ENCODE results near the gene GIPC1. TPM values are rescaled to one million over a fixed set of nuclear protein-coding genes. Genes with fewer than 3 reads are reported as not detected.
"Not testable (repeated sequence)": the region's sequence is repeated elsewhere in the genome, so short reads cannot be mapped to it uniquely, and the experiment has no call there.

Gene GIPC1
- total RNA-seq, 4 donors from 2014 or later: 147 to 432 (median 243) TPM

- H3K27me3 ChIP-seq: peaks cover 0 to 7% (median 0%) of the 10 kb centered on the region in 4 donors
- intact Hi-C loops (cut with DNase I): no loop called here
- H3K4me1 ChIP-seq: peaks cover 7 to 12% (median 11%) of the 10 kb centered on the region in 3 donors
- no peak for DNase-seq
- H3K9me3 ChIP-seq: no peaks in the 10 kb centered on the region
- 64% methylated on average over 4 of the region's 9 CpGs; no CpG with 5 or more reads in 1 of the 2 donors for WGBS, 2 donors
- TF ChIP-seq CTCF (IDR thresholded peaks at IDR 0.05) (peak in 1 of 6 experiments; percentile 14), POLR2A (IDR thresholded peaks at IDR 0.05) (no peak)
- no peak overlapping the region for H3K4me3 ChIP-seq
- H3K36me3 ChIP-seq: peaks cover 0 to 85% (median 3%) of the 10 kb centered on the region in 3 donors
- no peak overlapping the region for H3K27ac ChIP-seq
These were observed 28.1 kb downstream of the GIPC1 start for GRCh38 chr19:14467816-14468215.

- H3K4me1 ChIP-seq: peaks cover 2 to 8% (median 7%) of the 10 kb centered on the region in 3 donors
- intact Hi-C loops (cut with DNase I): no loop called here
- TF ChIP-seq POLR2A (IDR thresholded peaks at IDR 0.05): no peak
- no peak for TF ChIP-seq CTCF (IDR thresholded peaks at IDR 0.05)
- no peak for DNase-seq
- H3K4me3 ChIP-seq: no peak overlapping the region
- H3K36me3 ChIP-seq: peaks cover 0 to 89% (median 3%) of the 10 kb centered on the region in 3 donors
- no peaks in the 10 kb centered on the region for H3K9me3 ChIP-seq
- 88 to 90% methylated on average over 2 to 5 of the region's 12 CpGs for WGBS, 2 donors
- H3K27me3 ChIP-seq: peaks cover 0 to 2% (median 0%) of the 10 kb centered on the region in 4 donors
- no peak overlapping the region for H3K27ac ChIP-seq
These were observed 28.5 kb downstream of the GIPC1 start for GRCh38 chr19:14467391-14467790.

- peaks cover 0 to 86% (median 3%) of the 10 kb centered on the region in 3 donors for H3K36me3 ChIP-seq
- H3K27ac ChIP-seq: no peak overlapping the region
- WGBS, 2 donors: 92 to 100% methylated on average over 2 to 10 of the region's 21 CpGs
- no peak for DNase-seq
- no peaks in the 10 kb centered on the region for H3K9me3 ChIP-seq
- no peak overlapping the region for H3K4me3 ChIP-seq
- intact Hi-C loops (cut with DNase I): no loop called here
- H3K27me3 ChIP-seq: no peaks in the 10 kb centered on the region
- no peak for TF ChIP-seq CTCF (IDR thresholded peaks at IDR 0.05)
- TF ChIP-seq POLR2A (IDR thresholded peaks at IDR 0.05): no peak
- no peaks in the 10 kb centered on the region for H3K4me1 ChIP-seq
These were observed 32.2 kb downstream of the GIPC1 start for GRCh38 chr19:14463747-14464146.

- H3K27ac ChIP-seq; H3K9me3 ChIP-seq; H3K4me1 ChIP-seq; H3K27me3 ChIP-seq; intact Hi-C loops (cut with DNase I); DNase-seq; H3K4me3 ChIP-seq: not testable (repeated sequence)
- WGBS, 2 donors: 84 to 90% methylated on average over 6 to 7 of the region's 7 CpGs
- peaks cover 0 to 86% (median 8%) of the 10 kb centered on the region in 3 donors for H3K36me3 ChIP-seq
These were observed 33.5 kb downstream of the GIPC1 start for GRCh38 chr19:14462401-14462800.

- Histone ChIP-seq H3K9me3 (no peaks in the 10 kb centered on the region), H3K4me1 (no peaks in the 10 kb centered on the region), H3K4me3 (no peak overlapping the region), H3K27ac (no peak overlapping the region), H3K27me3 (no peaks in the 10 kb centered on the region), H3K36me3 (peaks cover 0 to 77% (median 8%) of the 10 kb centered on the region in 3 donors)
- intact Hi-C loops (cut with DNase I): no loop called here
- no peak for TF ChIP-seq CTCF (IDR thresholded peaks at IDR 0.05)
- TF ChIP-seq POLR2A (IDR thresholded peaks at IDR 0.05): no peak
- DNase-seq: no peak
- WGBS, 2 donors: 95 to 98% methylated on average over 2 of the region's 2 CpGs
These were observed 35.0 kb downstream of the GIPC1 start for GRCh38 chr19:14460935-14461334.

GRCh38 chr19:14459703-14460102, 36.2 kb downstream of the GIPC1 start:
- Histone ChIP-seq H3K4me3 (no peak overlapping the region), H3K4me1 (no peaks in the 10 kb centered on the region), H3K36me3 (peaks cover 0 to 78% (median 8%) of the 10 kb centered on the region in 3 donors), H3K27me3 (no peaks in the 10 kb centered on the region), H3K9me3 (no peaks in the 10 kb centered on the region), H3K27ac (no peak overlapping the region)
- TF ChIP-seq POLR2A (IDR thresholded peaks at IDR 0.05): no peak
- no peak for TF ChIP-seq CTCF (IDR thresholded peaks at IDR 0.05)
- WGBS, 2 donors: 74 to 75% methylated on average over 5 of the region's 5 CpGs
- intact Hi-C loops (cut with DNase I): no loop called here
- DNase-seq: no peak

GRCh38 chr19:14452303-14452702, 43.6 kb downstream of the GIPC1 start:
- WGBS, 2 donors: 98 to 100% methylated on average over 3 of the region's 3 CpGs
- H3K36me3 ChIP-seq: peaks cover 21 to 87% (median 36%) of the 10 kb centered on the region in 3 donors
- H3K9me3 ChIP-seq; DNase-seq; H3K4me3 ChIP-seq; intact Hi-C loops (cut with DNase I); H3K27ac ChIP-seq; H3K27me3 ChIP-seq: not testable (repeated sequence)
- peaks cover 0 to 14% (median 0%) of the 10 kb centered on the region in 3 donors for H3K4me1 ChIP-seq

All from esophagus squamous epithelium (tissue), 5 donors.